Progenitor cell of endocrine pancreas (in vitro differentiated cells): Measurements from ENCODE around the gene OR4K5. TPM values are rescaled to one million over a fixed set of nuclear protein-coding genes. Genes with fewer than 3 reads are reported as not detected.

Experiments
- DNase-seq: peaks from one replicate; pipeline ENCODE4 v3.0.0; 2021; ENCODE audit warnings: low spot score; ENCODE audit not compliant: unreplicated experiment
- H3K27ac Mint-ChIP-seq: 2 replicates; pipeline ENCODE4 v1.8.0; 2021; ENCODE audit warnings: mild to moderate bottlenecking, moderate library complexity, mixed read lengths
- H3K27me3 Mint-ChIP-seq: 2 replicates; pipeline ENCODE4 v1.8.0; 2021; ENCODE audit warnings: mixed read lengths
- H3K36me3 Mint-ChIP-seq: 2 replicates; pipeline ENCODE4 v1.8.0; 2022; ENCODE audit warnings: mixed read lengths; ENCODE audit not compliant: insufficient read depth
- H3K4me1 Mint-ChIP-seq: 2 replicates; pipeline ENCODE4 v1.8.0; 2021; ENCODE audit warnings: low read depth, mixed read lengths
- H3K4me3 Mint-ChIP-seq: 2 replicates; pipeline ENCODE4 v1.8.0; 2021; ENCODE audit warnings: low read depth, mild to moderate bottlenecking, moderate library complexity, mixed read lengths
- H3K9me3 Mint-ChIP-seq: 2 replicates; pipeline ENCODE4 v1.8.0; 2021; ENCODE audit warnings: low read depth, mixed read lengths
- CTCF ChIP-seq: fragments of 200-600 bp; sonication (generic); IDR thresholded peaks from one replicate; pipeline ENCODE4 v1.5.0; 2021; ENCODE audit warnings: antibody characterized with exemption, mild to moderate bottlenecking; ENCODE audit not compliant: unreplicated experiment
- long read RNA-seq: library from polyadenylated mRNA; unstranded; transcript quantifications from one replicate; pipeline ENCODE4 v2.0.0, GENCODE V29; 2020
- total RNA-seq: library from RNA; stranded (reverse); gene quantifications from 2 replicates; pipeline ENCODE4 v1.2.1, GENCODE V29; 2021

Gene OR4K5
- total RNA-seq, result not detected in 2 replicates
- long read RNA-seq, result 0 reads

GRCh38 chr14:19920021-19920657, at the start of gene OR4K5:
TSS of gene OR4K5 (plus strand) at chr14:19920607. CDS start at chr14:19920607, 0 bp downstream.
- Mint-ChIP-seq H3K4me3 (no peak within 1 kb of the TSS), H3K27me3 (no peaks in the 10 kb centered on the region), H3K4me1 (no peaks in the 10 kb centered on the region), H3K9me3 (peaks cover 8% of the 10 kb centered on the region), H3K27ac (no peak within 1 kb of the TSS), H3K36me3 (peaks cover 1% of the 10 kb centered on the region)
- TF ChIP-seq CTCF, result no peak
- no peak for DNase-seq

- no peak for DNase-seq
- no peak for TF ChIP-seq CTCF
- Mint-ChIP-seq H3K4me3 (no peak overlapping the region), H3K4me1 (no peaks in the 10 kb centered on the region), H3K27ac (no peak overlapping the region), H3K27me3 (no peaks in the 10 kb centered on the region), H3K36me3 (peaks cover 1% of the 10 kb centered on the region), H3K9me3 (peaks cover 31% of the 10 kb centered on the region)
These were observed 47.2 kb upstream of the OR4K5 start for GRCh38 chr14:19873178-19873577.

GRCh38 chr14:19874842-19875241, 45.6 kb upstream of the OR4K5 start, which contains the start of gene OR4K2:
TSS of gene OR4K2 (plus strand) at chr14:19875142. CDS start at chr14:19876268, 1,126 bp downstream.
- no peak for TF ChIP-seq CTCF
- peaks cover 43% of the 10 kb centered on the region for H3K9me3 Mint-ChIP-seq
- no peaks in the 10 kb centered on the region for H3K4me1 Mint-ChIP-seq
- no peaks in the 10 kb centered on the region for H3K27me3 Mint-ChIP-seq
- no peak for DNase-seq
- no peak within 1 kb of the TSS for H3K4me3 Mint-ChIP-seq
- H3K36me3 Mint-ChIP-seq, result peaks cover 1% of the 10 kb centered on the region
- H3K27ac Mint-ChIP-seq, result no peak within 1 kb of the TSS

GRCh38 chr14:19878029-19878642, 42.3 kb upstream of the OR4K5 start:
- no peaks in the 10 kb centered on the region for H3K27me3 Mint-ChIP-seq
- no peak for DNase-seq
- H3K36me3 Mint-ChIP-seq, result peaks cover 1% of the 10 kb centered on the region
- H3K27ac Mint-ChIP-seq, result no peak overlapping the region
- H3K4me3 Mint-ChIP-seq, result no peak overlapping the region
- H3K9me3 Mint-ChIP-seq, result peaks cover 45% of the 10 kb centered on the region
- peak; percentile 53 for TF ChIP-seq CTCF
- no peaks in the 10 kb centered on the region for H3K4me1 Mint-ChIP-seq

- Mint-ChIP-seq H3K27me3 (no peaks in the 10 kb centered on the region), H3K27ac (no peak overlapping the region), H3K9me3 (peaks cover 72% of the 10 kb centered on the region), H3K36me3 (peaks cover 7% of the 10 kb centered on the region), H3K4me1 (no peaks in the 10 kb centered on the region), H3K4me3 (no peak overlapping the region)
- no peak for TF ChIP-seq CTCF
- no peak for DNase-seq
These were observed 25.1 kb upstream of the OR4K5 start for GRCh38 chr14:19895282-19895681.
